Endothelial cell of umbilical vein (primary cell): ENCODE measurements around the gene OVOL3. TPM values are rescaled to one million over a fixed set of nuclear protein-coding genes. Genes with fewer than 3 reads are reported as not detected.

ENCODE experiments used
- BruUV-seq: library from RNA; stranded (reverse); fragments of 400-500 nt; replicated peaks from 2 replicates; lab custom pipeline; 2021; lab: Mats Ljungman, UMichigan
- CTCF ChIA-PET: fragments of 300-600, 350-600 bp; sonication (Branson Sonifier 250); formaldehyde crosslinking; loops from one replicate; lab custom pipeline; 2021; ENCODE audit warnings: antibody characterized with exemption, inconsistent platforms; lab: Charles Lee
- POLR2A ChIA-PET: fragments of 300-600, 350-600 bp; sonication (Branson Sonifier 250); formaldehyde crosslinking; loops from one replicate; lab custom pipeline; 2021; ENCODE audit warnings: antibody characterized with exemption, inconsistent platforms; lab: Charles Lee
- DNase-seq: peaks from one replicate; pipeline ENCODE4 v3.0.0-alpha.2; 2011; ENCODE audit warnings: low read depth, low spot score
- FAIRE-seq: peaks from 2 replicates; lab custom pipeline; 2011; peaks lifted over from hg19 to GRCh38; lab: Jason Lieb, UNC
- H2AFZ ChIP-seq: 2 replicates; pipeline ENCODE4 v1.6.0; 2012; ENCODE audit warnings: low read depth, low read length, control low read depth, inconsistent platforms
- H3K27ac ChIP-seq: 2 replicates; pipeline ENCODE4 v1.5.1; 2011; ENCODE audit warnings: low read depth, mild to moderate bottlenecking, control low read depth, low read length, moderate library complexity; ENCODE audit not compliant: insufficient read depth
- H3K27me3 ChIP-seq, 2 experiments: 2 replicates each; pipeline versions ENCODE4 v1.6.0 to v1.6.1; 2011; ENCODE audit warnings: low read length in 2 of 2, mixed read lengths in 1 of 2; ENCODE audit not compliant: control insufficient read depth in 2 of 2, insufficient read depth in 2 of 2
- H3K36me3 ChIP-seq, 2 experiments: 2 replicates in 1 of 2; 3 replicates in 1 of 2; pipeline ENCODE4 v1.5.1; 2011; ENCODE audit warnings: low read length in 2 of 2, mild to moderate bottlenecking in 1 of 2, moderate library complexity in 1 of 2; ENCODE audit not compliant: control insufficient read depth in 2 of 2, insufficient read depth in 2 of 2; ENCODE audit errors: extremely low read depth in 1 of 2
- H3K4me1 ChIP-seq: 3 replicates; pipeline ENCODE4 v1.5.1; 2011; ENCODE audit warnings: mild to moderate bottlenecking, low read length; ENCODE audit not compliant: control insufficient read depth, insufficient read depth; ENCODE audit errors: extremely low read depth
- H3K4me2 ChIP-seq: 2 replicates; pipeline ENCODE4 v1.6.1; 2011; ENCODE audit warnings: low read length, control low read depth, mixed read lengths; ENCODE audit not compliant: insufficient read depth
- H3K4me3 ChIP-seq, 3 experiments: fragments of 200-600 bp in 1 of 3; sonication (generic), shearing (Covaris generic) in 1 of 3; replicated peaks in 1 of 3; 2 replicates each; pipeline ENCODE4 v1.5.1; 2011 to 2016; ENCODE audit warnings: control low read depth in 3 of 3, low read length in 3 of 3, mild to moderate bottlenecking in 2 of 3, inconsistent platforms in 1 of 3, low read depth in 1 of 3, moderate library complexity in 1 of 3; ENCODE audit not compliant: insufficient read depth in 1 of 3
- H3K79me2 ChIP-seq: 2 replicates; pipeline ENCODE4 v1.6.0; 2012; ENCODE audit warnings: low read length, inconsistent platforms; ENCODE audit not compliant: control insufficient read depth, insufficient read depth
- H3K9ac ChIP-seq: replicated peaks from 2 replicates; pipeline ENCODE3; 2011; ENCODE audit warnings: low read length, control low read depth; ENCODE audit not compliant: insufficient read depth; ENCODE audit errors: extremely low read depth
- H3K9me1 ChIP-seq: replicated peaks from 3 replicates; pipeline ENCODE4 v1.6.0; 2011; ENCODE audit warnings: mild to moderate bottlenecking, low read length; ENCODE audit not compliant: control insufficient read depth, insufficient read depth; ENCODE audit errors: extremely low read depth
- H3K9me3 ChIP-seq: replicated peaks from 2 replicates; pipeline ENCODE4 v1.5.1; 2012; ENCODE audit warnings: low read length, inconsistent platforms; ENCODE audit not compliant: control insufficient read depth, insufficient read depth
- H4K20me1 ChIP-seq: replicated peaks from 2 replicates; pipeline ENCODE3; 2011; ENCODE audit warnings: mild to moderate bottlenecking, low read length; ENCODE audit not compliant: control insufficient read depth, insufficient read depth; ENCODE audit errors: extremely low read depth
- CTCF ChIP-seq, 2 donors: IDR thresholded peaks; 1 replicate in 1 of 2; 2 replicates in 1 of 2; pipeline ENCODE4 v1.5.1; 2011; ENCODE audit warnings: low read length in 2 of 2, mild to moderate bottlenecking in 2 of 2, moderate library complexity in 2 of 2, control low read depth in 1 of 2, inconsistent platforms in 1 of 2, low read depth in 1 of 2; ENCODE audit not compliant: insufficient read depth in 1 of 2; ENCODE audit errors: extremely low read depth in 1 of 2
- FOS ChIP-seq: IDR thresholded peaks from 2 replicates; pipeline ENCODE4 v1.6.1; 2011; ENCODE audit warnings: mild to moderate bottlenecking, low read length, moderate library complexity, borderline replicate concordance; ENCODE audit not compliant: insufficient read depth
- JUN ChIP-seq: IDR thresholded peaks from 2 replicates; pipeline ENCODE4 v1.6.1; 2011; ENCODE audit warnings: borderline replicate concordance, low read depth; ENCODE audit not compliant: insufficient read length, insufficient read depth
- POLR2A ChIP-seq: IDR thresholded peaks from 2 replicates; pipeline ENCODE4 v1.6.1; 2012; ENCODE audit warnings: low read depth, mild to moderate bottlenecking, control low read depth, low read length
- dilution Hi-C: fragments of 300-500 bp; cut with MboI; formaldehyde crosslinking; loops from one replicate; pipeline ENCODE4 v1.15.0; 2019; ENCODE audit warnings: low sequenced_read_pairs; ENCODE audit not compliant: extremely low pct_ligation_motif_present
- intact Hi-C: fragments of 100-400 bp; cut with micrococcal nuclease; formaldehyde crosslinking; loops from one replicate; pipeline ENCODE4 v1.10.0; 2022
- polyA plus RNA-seq, 4 experiments: library from polyadenylated mRNA; depleted of rRNA in 3 of 4; stranded (reverse) in 3 of 4; unstranded in 1 of 4; fragments of >200 nt; gene quantifications; 2 replicates each; pipeline versions ENCODE4 v1.2.1 to v1.2.3, GENCODE V29; 2011 to 2012; ENCODE audit warnings: missing spikeins in 1 of 4
- total RNA-seq: library from RNA; stranded (reverse); gene quantifications from 2 replicates; pipeline ENCODE4 v1.2.3, GENCODE V29; 2021

OVOL3 gene
- total and polyA plus RNA-seq, 2 donors (not counting 3 experiments of a cell fraction or from before 2014, with no cell fraction given): not detected

GRCh38 chr19:36141039-36141927 is 30.3 kb downstream of the OVOL3 start:
- no peaks in the 10 kb centered on the region for H3K9me3 ChIP-seq
- intact Hi-C loops (loop anchor here (1.0 kb wide), 1 partner anchor 10 kb away; no protein-coding TSS in a partner anchor), dilution Hi-C loops (no loop called here)
- H3K4me3 ChIP-seq: peak overlapping the region in 2 of 3 experiments; percentile 42 to 89
- no peaks in the 10 kb centered on the region for H4K20me1 ChIP-seq
- DNase-seq (peak; percentile 86), FAIRE-seq (peak; percentile 95)
- no peaks in the 10 kb centered on the region for H3K9me1 ChIP-seq
- CTCF ChIA-PET: interaction anchor here (2.0 kb wide), 1 partner anchor 13 kb away, joined by 18 read pairs; no protein-coding TSS in a partner anchor
- BruUV-seq: no TSS peak
- no peak overlapping the region for H3K9ac ChIP-seq
- H3K79me2 ChIP-seq: peaks cover 21% of the 10 kb centered on the region
- TF ChIP-seq POLR2A (no peak), FOS (no peak), JUN (no peak), CTCF (IDR thresholded peaks at IDR 0.05; ENCODE audit: extremely low read depth in 1 of 2, insufficient read depth in 1 of 2, low read depth in 1 of 2, low read length in 2 of 2) (no peak)
- H3K27me3 ChIP-seq: no peaks in the 10 kb centered on the region
- POLR2A ChIA-PET: interaction anchor here (1.4 kb wide), 1 partner anchor 13 kb away, joined by 3 read pairs; no protein-coding TSS in a partner anchor
- peaks cover 20% of the 10 kb centered on the region for H3K4me1 ChIP-seq
- H3K4me2 ChIP-seq: peak overlapping the region; percentile 52
- H2AFZ ChIP-seq: no peak overlapping the region
- no peak overlapping the region for H3K27ac ChIP-seq
- H3K36me3 ChIP-seq: peaks cover 12 to 26% of the 10 kb centered on the region in 2 experiments
